ENCODE measurements around the gene BRPF1.

Gene BRPF1

DNA sequence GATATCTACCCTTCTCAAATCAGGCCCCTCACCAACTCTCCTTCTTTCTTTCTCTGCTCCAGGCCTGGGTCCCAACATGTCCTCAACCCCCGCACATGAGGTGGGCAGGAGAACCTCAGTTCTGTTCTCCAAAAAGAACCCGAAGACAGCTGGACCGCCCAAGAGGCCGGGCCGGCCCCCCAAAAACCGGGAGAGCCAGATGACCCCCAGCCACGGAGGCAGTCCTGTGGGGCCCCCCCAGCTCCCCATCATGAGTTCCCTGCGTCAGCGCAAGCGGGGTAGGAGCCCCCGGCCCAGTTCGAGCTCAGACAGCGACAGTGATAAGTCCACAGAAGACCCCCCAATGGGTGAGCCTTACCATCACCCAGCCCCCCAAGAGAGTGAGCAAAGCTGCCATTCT lies 12.6 kb downstream of the BRPF1 start:
- H3F3A ChIP-seq (ENCODE audit: control insufficient read depth, insufficient read depth), result peaks cover 12% of the 10 kb centered on the region
- H3K27ac ChIP-seq (ENCODE audit: low read depth, low read length), result no peak overlapping the region
- peaks cover 3% of the 10 kb centered on the region for H3K4me1 ChIP-seq (ENCODE audit: control insufficient read depth, low read length)
- no peak overlapping the region for H3K4me2 ChIP-seq (ENCODE audit: low read length)
- no peaks in the 10 kb centered on the region for H4K20me1 ChIP-seq (ENCODE audit: control insufficient read depth, insufficient read depth, low read depth, low read length)
- H3K27me3 ChIP-seq (ENCODE audit: control insufficient read depth, low read length), result no peaks in the 10 kb centered on the region
- no peak overlapping the region for H3K4me3 ChIP-seq (ENCODE audit: low read length)
- H3K9me2 ChIP-seq (replicated peaks; ENCODE audit: control insufficient read depth, low read length), result no peaks in the 10 kb centered on the region
- no peaks in the 10 kb centered on the region for H3K79me2 ChIP-seq (ENCODE audit: control insufficient read depth, low read length)
- TF ChIP-seq, protein P1, sequence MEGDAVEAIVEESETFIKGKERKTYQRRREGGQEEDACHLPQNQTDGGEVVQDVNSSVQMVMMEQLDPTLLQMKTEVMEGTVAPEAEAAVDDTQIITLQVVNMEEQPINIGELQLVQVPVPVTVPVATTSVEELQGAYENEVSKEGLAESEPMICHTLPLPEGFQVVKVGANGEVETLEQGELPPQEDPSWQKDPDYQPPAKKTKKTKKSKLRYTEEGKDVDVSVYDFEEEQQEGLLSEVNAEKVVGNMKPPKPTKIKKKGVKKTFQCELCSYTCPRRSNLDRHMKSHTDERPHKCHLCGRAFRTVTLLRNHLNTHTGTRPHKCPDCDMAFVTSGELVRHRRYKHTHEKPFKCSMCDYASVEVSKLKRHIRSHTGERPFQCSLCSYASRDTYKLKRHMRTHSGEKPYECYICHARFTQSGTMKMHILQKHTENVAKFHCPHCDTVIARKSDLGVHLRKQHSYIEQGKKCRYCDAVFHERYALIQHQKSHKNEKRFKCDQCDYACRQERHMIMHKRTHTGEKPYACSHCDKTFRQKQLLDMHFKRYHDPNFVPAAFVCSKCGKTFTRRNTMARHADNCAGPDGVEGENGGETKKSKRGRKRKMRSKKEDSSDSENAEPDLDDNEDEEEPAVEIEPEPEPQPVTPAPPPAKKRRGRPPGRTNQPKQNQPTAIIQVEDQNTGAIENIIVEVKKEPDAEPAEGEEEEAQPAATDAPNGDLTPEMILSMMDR (IDR thresholded peaks at IDR 0.05; ENCODE audit: low read depth, low read length, poor library complexity, severe bottlenecking), result no peak
- TF ChIP-seq EZH2phosphoT487 (IDR thresholded peaks at IDR 0.05; ENCODE audit: borderline replicate concordance, low read length), result no peak
- peaks cover 95% of the 10 kb centered on the region for H3K36me3 ChIP-seq (ENCODE audit: control insufficient read depth, low read length)
- no peaks in the 10 kb centered on the region for H3K9me3 ChIP-seq (ENCODE audit: control insufficient read depth, insufficient read depth, low read length)

DNA sequence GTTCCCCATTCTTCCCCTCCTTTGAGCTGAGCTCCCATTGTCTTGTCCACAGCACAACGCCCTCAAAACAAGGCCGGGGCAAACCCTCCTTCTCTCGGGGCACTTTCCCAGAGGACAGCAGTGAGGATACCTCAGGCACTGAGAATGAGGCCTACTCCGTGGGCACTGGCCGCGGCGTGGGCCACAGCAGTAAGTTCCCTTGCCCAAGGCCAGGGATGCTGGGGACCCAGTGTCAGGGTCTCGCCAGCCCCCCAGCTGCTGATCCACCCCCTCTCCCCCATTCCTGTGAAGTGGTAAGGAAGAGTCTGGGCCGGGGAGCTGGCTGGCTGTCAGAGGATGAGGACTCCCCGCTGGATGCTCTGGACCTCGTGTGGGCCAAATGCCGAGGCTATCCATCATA lies 14.0 kb downstream of the BRPF1 start:
- Histone ChIP-seq H3K79me2 (ENCODE audit: control insufficient read depth, low read length) (peaks cover 4% of the 10 kb centered on the region), H3F3A (ENCODE audit: control insufficient read depth, insufficient read depth) (peaks cover 16% of the 10 kb centered on the region), H3K27me3 (ENCODE audit: control insufficient read depth, low read length) (no peaks in the 10 kb centered on the region), H3K27ac (ENCODE audit: low read depth, low read length) (no peak overlapping the region), H3K4me3 (ENCODE audit: low read length) (no peak overlapping the region), H3K4me1 (ENCODE audit: control insufficient read depth, low read length) (peaks cover 7% of the 10 kb centered on the region), H3K4me2 (ENCODE audit: low read length) (no peak overlapping the region), H3K9me3 (ENCODE audit: control insufficient read depth, insufficient read depth, low read length) (no peaks in the 10 kb centered on the region), H3K9me2 (replicated peaks; ENCODE audit: control insufficient read depth, low read length) (no peaks in the 10 kb centered on the region), H4K20me1 (ENCODE audit: control insufficient read depth, insufficient read depth, low read depth, low read length) (no peaks in the 10 kb centered on the region), H3K36me3 (ENCODE audit: control insufficient read depth, low read length) (peaks cover 86% of the 10 kb centered on the region)
- no peak for TF ChIP-seq EZH2phosphoT487 (IDR thresholded peaks at IDR 0.05; ENCODE audit: borderline replicate concordance, low read length)
- TF ChIP-seq, protein P1 (IDR thresholded peaks at IDR 0.05; ENCODE audit: low read depth, low read length, poor library complexity, severe bottlenecking), result no peak

DNA sequence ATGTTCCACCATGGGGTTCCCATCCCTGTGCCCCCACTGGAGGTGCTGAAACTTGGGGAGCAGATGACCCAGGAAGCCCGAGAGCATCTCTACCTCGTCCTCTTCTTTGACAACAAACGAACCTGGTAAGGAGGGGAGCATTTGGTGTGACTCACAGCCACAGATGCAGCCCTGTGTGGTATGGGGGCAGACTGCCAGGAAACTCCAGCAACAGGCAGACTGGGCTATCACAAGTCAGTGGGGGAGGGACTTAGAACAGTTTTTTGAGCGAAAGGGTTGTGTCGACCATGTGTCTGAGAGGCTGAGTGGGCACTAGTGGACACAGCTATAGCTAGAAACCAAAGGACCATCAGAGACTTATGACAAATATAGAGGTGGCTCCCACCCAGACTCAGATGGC lies 14.8 kb downstream of the BRPF1 start:
- no peaks in the 10 kb centered on the region for H4K20me1 ChIP-seq (ENCODE audit: control insufficient read depth, insufficient read depth, low read depth, low read length)
- H3K9me3 ChIP-seq (ENCODE audit: control insufficient read depth, insufficient read depth, low read length), result no peaks in the 10 kb centered on the region
- H3K27ac ChIP-seq (ENCODE audit: low read depth, low read length), result no peak overlapping the region
- peaks cover 18% of the 10 kb centered on the region for H3F3A ChIP-seq (ENCODE audit: control insufficient read depth, insufficient read depth)
- no peaks in the 10 kb centered on the region for H3K9me2 ChIP-seq (replicated peaks; ENCODE audit: control insufficient read depth, low read length)
- TF ChIP-seq, protein P1 (IDR thresholded peaks at IDR 0.05; ENCODE audit: low read depth, low read length, poor library complexity, severe bottlenecking), result no peak
- TF ChIP-seq EZH2phosphoT487 (IDR thresholded peaks at IDR 0.05; ENCODE audit: borderline replicate concordance, low read length), result no peak
- no peak overlapping the region for H3K4me2 ChIP-seq (ENCODE audit: low read length)
- H3K36me3 ChIP-seq (ENCODE audit: control insufficient read depth, low read length), result peaks cover 86% of the 10 kb centered on the region
- no peaks in the 10 kb centered on the region for H3K27me3 ChIP-seq (ENCODE audit: control insufficient read depth, low read length)
- peaks cover 12% of the 10 kb centered on the region for H3K79me2 ChIP-seq (ENCODE audit: control insufficient read depth, low read length)
- H3K4me1 ChIP-seq (ENCODE audit: control insufficient read depth, low read length), result peaks cover 12% of the 10 kb centered on the region
- H3K4me3 ChIP-seq (ENCODE audit: low read length), result no peak overlapping the region

DNA sequence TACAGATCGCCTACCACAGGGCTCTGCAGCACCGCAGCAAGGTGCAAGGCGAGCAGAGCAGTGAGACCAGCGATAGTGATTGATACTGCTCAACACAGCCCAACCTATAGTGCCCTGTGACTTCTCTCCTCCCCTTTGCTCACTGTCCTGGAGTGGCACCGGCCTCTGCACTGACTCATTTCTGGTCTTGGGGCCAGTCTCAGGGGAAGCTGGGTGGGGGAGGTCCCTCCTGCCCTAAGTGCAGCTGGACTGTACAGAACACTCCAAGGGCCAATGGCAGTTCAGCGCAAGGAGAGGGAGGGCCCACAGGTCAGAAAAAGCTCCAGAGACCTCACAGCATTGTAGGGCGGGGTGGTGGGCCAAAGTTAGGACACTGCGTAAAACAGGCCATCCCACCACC lies 15.7 kb downstream of the BRPF1 start:
- peaks cover 88% of the 10 kb centered on the region for H3K36me3 ChIP-seq (ENCODE audit: control insufficient read depth, low read length)
- H4K20me1 ChIP-seq (ENCODE audit: control insufficient read depth, insufficient read depth, low read depth, low read length), result no peaks in the 10 kb centered on the region
- peaks cover 21% of the 10 kb centered on the region for H3K79me2 ChIP-seq (ENCODE audit: control insufficient read depth, low read length)
- no peak overlapping the region for H3K27ac ChIP-seq (ENCODE audit: low read depth, low read length)
- no peak overlapping the region for H3K4me2 ChIP-seq (ENCODE audit: low read length)
- no peaks in the 10 kb centered on the region for H3K9me2 ChIP-seq (replicated peaks; ENCODE audit: control insufficient read depth, low read length)
- peaks cover 20% of the 10 kb centered on the region for H3F3A ChIP-seq (ENCODE audit: control insufficient read depth, insufficient read depth)
- H3K4me3 ChIP-seq (ENCODE audit: low read length), result no peak overlapping the region
- peaks cover 21% of the 10 kb centered on the region for H3K4me1 ChIP-seq (ENCODE audit: control insufficient read depth, low read length)
- H3K27me3 ChIP-seq (ENCODE audit: control insufficient read depth, low read length), result no peaks in the 10 kb centered on the region
- TF ChIP-seq, protein P1 (IDR thresholded peaks at IDR 0.05; ENCODE audit: low read depth, low read length, poor library complexity, severe bottlenecking), result no peak
- no peak for TF ChIP-seq EZH2phosphoT487 (IDR thresholded peaks at IDR 0.05; ENCODE audit: borderline replicate concordance, low read length)
- no peaks in the 10 kb centered on the region for H3K9me3 ChIP-seq (ENCODE audit: control insufficient read depth, insufficient read depth, low read length)
